HUES48 (cell line): ENCODE data around the gene DICER1.

Experiments used
- H3K27ac ChIP-seq: one replicate; pipeline ENCODE4 v1.7.0; 2013; ENCODE audit warnings: low read depth, low read length, inconsistent platforms
- H3K27me3 ChIP-seq: 2 replicates; pipeline ENCODE4 v1.6.1; 2013; ENCODE audit warnings: mild to moderate bottlenecking, low read length; ENCODE audit not compliant: control insufficient read depth, insufficient read depth
- H3K36me3 ChIP-seq: 2 replicates; pipeline ENCODE4 v1.6.1; 2013; ENCODE audit warnings: low read length; ENCODE audit not compliant: control insufficient read depth, insufficient read depth
- H3K4me1 ChIP-seq: 2 replicates; pipeline ENCODE4 v1.6.1; 2013; ENCODE audit warnings: mild to moderate bottlenecking, low read length; ENCODE audit not compliant: control insufficient read depth, insufficient read depth
- H3K4me3 ChIP-seq: 2 replicates; pipeline ENCODE4 v1.5.1; 2013; ENCODE audit warnings: mild to moderate bottlenecking, low read depth, low read length
- H3K9ac ChIP-seq: 2 replicates; pipeline ENCODE4 v1.6.1; 2013; ENCODE audit warnings: mild to moderate bottlenecking, low read depth, low read length, moderate library complexity
- H3K9me3 ChIP-seq: 2 replicates; pipeline ENCODE4 v1.6.1; 2013; ENCODE audit warnings: low read length; ENCODE audit not compliant: control insufficient read depth, insufficient read depth

The DICER1 gene

GRCh38 chr14:95163666-95164065, 6.3 kb upstream of the DICER1 start:
- H3K9me3 ChIP-seq: no peaks in the 10 kb centered on the region
- H3K4me3 ChIP-seq: no peak overlapping the region
- H3K36me3 ChIP-seq: no peaks in the 10 kb centered on the region
- H3K27ac ChIP-seq: no peak overlapping the region
- peaks cover 11% of the 10 kb centered on the region for H3K4me1 ChIP-seq
- H3K27me3 ChIP-seq: no peaks in the 10 kb centered on the region
- no peak overlapping the region for H3K9ac ChIP-seq

- Histone ChIP-seq H3K9me3 (no peaks in the 10 kb centered on the region), H3K9ac (no peak overlapping the region), H3K27me3 (no peaks in the 10 kb centered on the region), H3K4me1 (peaks cover 11% of the 10 kb centered on the region), H3K27ac (no peak overlapping the region), H3K4me3 (no peak overlapping the region), H3K36me3 (no peaks in the 10 kb centered on the region)
Measured at GRCh38 chr14:95163132-95163531, 5.8 kb upstream of the DICER1 start.

- Histone ChIP-seq H3K9me3 (no peaks in the 10 kb centered on the region), H3K4me1 (peaks cover 11% of the 10 kb centered on the region), H3K4me3 (no peak overlapping the region), H3K27ac (no peak overlapping the region), H3K9ac (no peak overlapping the region), H3K27me3 (no peaks in the 10 kb centered on the region), H3K36me3 (no peaks in the 10 kb centered on the region)
Measured at GRCh38 chr14:95162641-95163040, 5.3 kb upstream of the DICER1 start.

GRCh38 chr14:95157048-95157326, 342 bp downstream of the DICER1 start:
- Histone ChIP-seq H3K4me3 (peak overlapping the region; percentile 80), H3K27ac (peak overlapping the region; percentile 91), H3K27me3 (no peaks in the 10 kb centered on the region), H3K9ac (peak overlapping the region; percentile 76; the same call in 1 of the 2 replicates), H3K4me1 (peaks cover 23% of the 10 kb centered on the region), H3K36me3 (no peaks in the 10 kb centered on the region), H3K9me3 (no peaks in the 10 kb centered on the region)

GRCh38 chr14:95156161-95157047, 925 bp downstream of the DICER1 start:
- Histone ChIP-seq H3K9ac (peak overlapping the region; percentile 76; the same call in 1 of the 2 replicates), H3K4me1 (peaks cover 25% of the 10 kb centered on the region), H3K9me3 (no peaks in the 10 kb centered on the region), H3K4me3 (peak overlapping the region; percentile 80), H3K36me3 (no peaks in the 10 kb centered on the region), H3K27me3 (no peaks in the 10 kb centered on the region), H3K27ac (peak overlapping the region; percentile 91)

GRCh38 chr14:95155045-95155444, 2.3 kb downstream of the DICER1 start:
- H3K27ac ChIP-seq: no peak overlapping the region
- no peak overlapping the region for H3K9ac ChIP-seq
- no peaks in the 10 kb centered on the region for H3K27me3 ChIP-seq
- H3K36me3 ChIP-seq: no peaks in the 10 kb centered on the region
- H3K4me1 ChIP-seq: peaks cover 25% of the 10 kb centered on the region
- H3K9me3 ChIP-seq: no peaks in the 10 kb centered on the region
- peak overlapping the region; percentile 80 for H3K4me3 ChIP-seq

- Histone ChIP-seq H3K9ac (no peak overlapping the region), H3K4me1 (peaks cover 31% of the 10 kb centered on the region), H3K9me3 (no peaks in the 10 kb centered on the region), H3K27ac (no peak overlapping the region), H3K4me3 (no peak overlapping the region), H3K36me3 (no peaks in the 10 kb centered on the region), H3K27me3 (no peaks in the 10 kb centered on the region)
Measured at GRCh38 chr14:95153866-95154265, 3.5 kb downstream of the DICER1 start.

- H3K9me3 ChIP-seq: no peaks in the 10 kb centered on the region
- H3K4me3 ChIP-seq: no peak overlapping the region
- no peak overlapping the region for H3K27ac ChIP-seq
- H3K27me3 ChIP-seq: no peaks in the 10 kb centered on the region
- H3K36me3 ChIP-seq: no peaks in the 10 kb centered on the region
- H3K9ac ChIP-seq: no peak overlapping the region
- peaks cover 48% of the 10 kb centered on the region for H3K4me1 ChIP-seq
Measured at GRCh38 chr14:95151561-95151960, 5.8 kb downstream of the DICER1 start.

GRCh38 chr14:95150910-95151309, 6.4 kb downstream of the DICER1 start:
- Histone ChIP-seq H3K27ac (no peak overlapping the region), H3K9me3 (no peaks in the 10 kb centered on the region), H3K27me3 (no peaks in the 10 kb centered on the region), H3K4me1 (peaks cover 50% of the 10 kb centered on the region), H3K4me3 (no peak overlapping the region), H3K36me3 (no peaks in the 10 kb centered on the region), H3K9ac (no peak overlapping the region)

- H3K4me3 ChIP-seq: no peak overlapping the region
- H3K9ac ChIP-seq: no peak overlapping the region
- no peak overlapping the region for H3K27ac ChIP-seq
- H3K27me3 ChIP-seq: no peaks in the 10 kb centered on the region
- H3K4me1 ChIP-seq: peaks cover 50% of the 10 kb centered on the region
- no peaks in the 10 kb centered on the region for H3K9me3 ChIP-seq
- H3K36me3 ChIP-seq: no peaks in the 10 kb centered on the region
Measured at GRCh38 chr14:95149441-95149840, 7.9 kb downstream of the DICER1 start.

GRCh38 chr14:95147597-95147996, 9.7 kb downstream of the DICER1 start:
- H3K9ac ChIP-seq: no peak overlapping the region
- no peaks in the 10 kb centered on the region for H3K27me3 ChIP-seq
- H3K36me3 ChIP-seq: no peaks in the 10 kb centered on the region
- H3K9me3 ChIP-seq: no peaks in the 10 kb centered on the region
- H3K4me1 ChIP-seq: peaks cover 68% of the 10 kb centered on the region
- H3K4me3 ChIP-seq: no peak overlapping the region
- no peak overlapping the region for H3K27ac ChIP-seq
